ENCODE data around the gene ADAM8.

- TF ChIP-seq GABPA (IDR thresholded peaks at IDR 0.05; ENCODE audit: low read depth) (no peak), MTA2 (IDR thresholded peaks at IDR 0.05; ENCODE audit: low read depth) (no peak)
Observed at GRCh38 chr10:133276435-133277201, at the start of gene ADAM8.
